ENCODE measurements around the gene HLA-DPA1. TPM values are rescaled to one million over a fixed set of nuclear protein-coding genes. Genes with fewer than 3 reads are reported as not detected.
A peak's percentile ranks its signal among the peaks of the same experiment; 100 is the strongest.

The HLA-DPA1 gene
- total RNA-seq: 10 to 100 TPM; 46.6 to 62.0 (median 49.9) TPM
- long read RNA-seq, donor 1, partial matches to known transcripts: 57 of 61 reads
- long read RNA-seq, donor 1, other reads (novel, unspliced or antisense): 3 of 61 reads
- long read RNA-seq, donor 2, partial matches to known transcripts: 50 of 51 reads
- long read RNA-seq, donor 2, other reads (novel, unspliced or antisense): 1 of 51 reads

GRCh38 chr6:33073431-33073871, at the start of gene HLA-DPA1:
TSS of gene HLA-DPA1 (minus strand) at chr6:33073649.
- Histone ChIP-seq H3K36me3 (ENCODE audit: low read depth) (no peaks in the 10 kb centered on the region), H3K9me3 (no peaks in the 10 kb centered on the region), H3K4me1 (ENCODE audit: low read depth) (no peaks in the 10 kb centered on the region), H3K4me3 (no peak within 1 kb of the TSS)
- TF ChIP-seq CTCF (IDR thresholded peaks at IDR 0.05): no peak
- DNase-seq (peak in 1 of 3 donors; percentile 59), ATAC-seq (peak; percentile 80)
- intact Hi-C loops (cut with DNase I, micrococcal nuclease): loop anchor here (10.0 kb wide), 1 partner anchor 59 kb away; no protein-coding TSS in a partner anchor

GRCh38 chr6:33123181-33123580, 49.7 kb upstream of the HLA-DPA1 start:
- TF ChIP-seq CTCF (IDR thresholded peaks at IDR 0.05): no peak
- Histone ChIP-seq H3K4me3 (no peak overlapping the region), H3K9me3 (peaks cover 14% of the 10 kb centered on the region), H3K36me3 (ENCODE audit: low read depth) (no peaks in the 10 kb centered on the region), H3K4me1 (ENCODE audit: low read depth) (no peaks in the 10 kb centered on the region)
- DNase-seq (no peak), ATAC-seq (no peak)
- intact Hi-C loops (cut with DNase I, micrococcal nuclease): no loop called here

GRCh38 chr6:33120001-33120400, 46.6 kb upstream of the HLA-DPA1 start:
- intact Hi-C loops (cut with DNase I, micrococcal nuclease): no loop called here
- Histone ChIP-seq H3K9me3 (peaks cover 14% of the 10 kb centered on the region), H3K4me3 (no peak overlapping the region), H3K4me1 (ENCODE audit: low read depth) (no peaks in the 10 kb centered on the region), H3K36me3 (ENCODE audit: low read depth) (no peaks in the 10 kb centered on the region)
- TF ChIP-seq CTCF (IDR thresholded peaks at IDR 0.05): no peak
- ATAC-seq (no peak), DNase-seq (no peak)

- H3K36me3 ChIP-seq (ENCODE audit: low read depth): no peaks in the 10 kb centered on the region
- H3K4me1 ChIP-seq (ENCODE audit: low read depth): no peaks in the 10 kb centered on the region
- ATAC-seq: peak; percentile 67
- H3K9me3 ChIP-seq: peaks cover 3% of the 10 kb centered on the region
- peak in 1 of 3 donors; percentile 66 for DNase-seq
- TF ChIP-seq CTCF (IDR thresholded peaks at IDR 0.05): peak; percentile 42
- intact Hi-C loops (cut with DNase I, micrococcal nuclease): loop anchor here (5.0 to 10.0 kb wide), 2 partner anchors 126 to 129 kb away; no protein-coding TSS in a partner anchor
- H3K4me3 ChIP-seq: no peak overlapping the region
These were observed 45.2 kb upstream of the HLA-DPA1 start for GRCh38 chr6:33118525-33119123.

- H3K36me3 ChIP-seq (ENCODE audit: low read depth): no peaks in the 10 kb centered on the region
- no peak for TF ChIP-seq CTCF (IDR thresholded peaks at IDR 0.05)
- no peaks in the 10 kb centered on the region for H3K9me3 ChIP-seq
- ATAC-seq (no peak), DNase-seq (no peak)
- H3K4me1 ChIP-seq (ENCODE audit: low read depth): no peaks in the 10 kb centered on the region
- no peak overlapping the region for H3K4me3 ChIP-seq
- intact Hi-C loops (cut with DNase I, micrococcal nuclease): loop anchor here (5.0 to 10.0 kb wide), 2 partner anchors 127 to 129 kb away; no protein-coding TSS in a partner anchor
These were observed 44.4 kb upstream of the HLA-DPA1 start for GRCh38 chr6:33117811-33118277.

Measured in mucosa of descending colon (tissue), 3 donors.